GM13977 (cell line): ENCODE measurements around the gene MTUS2.

Experiments
- DNase-seq: peaks from one replicate; pipeline ENCODE4 v3.0.0; 2012; ENCODE audit warnings: low spot score
- in situ Hi-C: fragments of 300-500 bp; cut with MboI; formaldehyde crosslinking; loops from one replicate; pipeline ENCODE4 v1.12.0; 2022; ENCODE audit warnings: low sequenced_read_pairs, low pct_unique_long_range_greater_than_20kb, mixed read lengths, inconsistent platforms; ENCODE audit not compliant: unreplicated experiment
- TF ChIP-seq, protein P1 (sequence below): IDR thresholded peaks from 2 replicates; pipeline ENCODE4 v1.5.1; 2012; ENCODE audit warnings: mild to moderate bottlenecking, control low read depth; ENCODE audit not compliant: insufficient read depth; ENCODE audit errors: extremely low read depth, missing control alignments

Gene MTUS2

GRCh38 chr13:29496241-29496712 is 676.1 kb downstream of the MTUS2 start:
- TF ChIP-seq, protein P1, sequence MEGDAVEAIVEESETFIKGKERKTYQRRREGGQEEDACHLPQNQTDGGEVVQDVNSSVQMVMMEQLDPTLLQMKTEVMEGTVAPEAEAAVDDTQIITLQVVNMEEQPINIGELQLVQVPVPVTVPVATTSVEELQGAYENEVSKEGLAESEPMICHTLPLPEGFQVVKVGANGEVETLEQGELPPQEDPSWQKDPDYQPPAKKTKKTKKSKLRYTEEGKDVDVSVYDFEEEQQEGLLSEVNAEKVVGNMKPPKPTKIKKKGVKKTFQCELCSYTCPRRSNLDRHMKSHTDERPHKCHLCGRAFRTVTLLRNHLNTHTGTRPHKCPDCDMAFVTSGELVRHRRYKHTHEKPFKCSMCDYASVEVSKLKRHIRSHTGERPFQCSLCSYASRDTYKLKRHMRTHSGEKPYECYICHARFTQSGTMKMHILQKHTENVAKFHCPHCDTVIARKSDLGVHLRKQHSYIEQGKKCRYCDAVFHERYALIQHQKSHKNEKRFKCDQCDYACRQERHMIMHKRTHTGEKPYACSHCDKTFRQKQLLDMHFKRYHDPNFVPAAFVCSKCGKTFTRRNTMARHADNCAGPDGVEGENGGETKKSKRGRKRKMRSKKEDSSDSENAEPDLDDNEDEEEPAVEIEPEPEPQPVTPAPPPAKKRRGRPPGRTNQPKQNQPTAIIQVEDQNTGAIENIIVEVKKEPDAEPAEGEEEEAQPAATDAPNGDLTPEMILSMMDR = no peak
- in situ Hi-C loops = no loop called here
- no peak for DNase-seq

GRCh38 chr13:29497137-29497654 is 677.1 kb downstream of the MTUS2 start:
- in situ Hi-C loops = no loop called here
- DNase-seq = no peak
- TF ChIP-seq, protein P1 = no peak

DNA sequence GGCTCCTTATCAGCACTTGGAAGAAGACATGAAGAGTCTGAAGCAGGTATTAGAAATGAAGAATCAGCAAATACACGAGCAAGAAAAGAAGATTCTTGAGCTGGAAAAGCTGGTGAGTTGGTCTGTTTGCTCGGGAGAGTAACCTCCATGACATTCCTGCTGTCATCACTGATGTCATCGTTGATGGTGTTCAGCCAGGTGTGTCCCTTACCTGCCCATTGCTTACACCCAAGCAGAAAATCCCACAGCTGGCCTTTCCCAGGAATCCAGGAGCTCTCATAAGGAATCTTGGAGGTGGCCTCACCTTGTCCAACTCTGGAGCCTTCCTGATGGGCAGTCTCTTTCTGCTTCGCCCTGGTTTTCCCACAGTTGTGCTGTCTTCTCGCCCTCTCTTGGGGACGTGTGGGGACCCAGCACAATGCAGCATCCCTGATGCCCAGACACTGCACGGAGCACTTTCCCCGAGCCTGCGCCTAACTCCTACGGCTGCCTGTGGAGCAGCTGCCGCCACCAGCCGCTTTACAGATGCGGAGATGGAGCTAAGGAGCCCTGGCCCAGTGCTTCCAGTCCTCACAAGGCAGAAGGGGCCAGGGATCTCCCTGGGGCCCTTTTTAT is 678.4 kb downstream of the MTUS2 start:
- in situ Hi-C loops = no loop called here
- no peak for DNase-seq
- TF ChIP-seq, protein P1 = no peak

GRCh38 chr13:29499506-29500165 is 679.5 kb downstream of the MTUS2 start:
- in situ Hi-C loops = loop anchor here (10.0 to 25.0 kb wide), 2 partner anchors 205 to 613 kb away; no protein-coding TSS in a partner anchor

DNA sequence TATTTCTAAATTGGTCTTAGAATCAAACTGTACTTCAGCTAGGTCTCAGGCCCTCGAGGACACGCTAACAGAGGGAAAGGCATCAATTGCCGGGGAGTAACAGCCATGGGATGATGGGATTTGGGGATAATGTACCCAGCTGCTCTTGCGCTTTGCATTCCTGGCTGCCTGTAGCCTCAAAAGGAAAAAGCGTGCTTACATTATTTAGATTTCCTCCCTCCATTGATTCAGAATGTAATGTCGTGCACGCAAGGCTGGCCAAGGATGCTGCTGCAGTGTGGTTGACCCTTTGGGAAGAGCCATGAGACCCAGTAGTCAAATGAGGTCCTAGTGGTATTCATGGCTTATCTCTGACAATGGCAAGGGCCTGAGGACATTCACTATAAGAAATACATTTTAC is 680.2 kb downstream of the MTUS2 start:
- DNase-seq = no peak
- in situ Hi-C loops = loop anchor here (10.0 to 25.0 kb wide), 2 partner anchors 204 to 612 kb away; no protein-coding TSS in a partner anchor
- TF ChIP-seq, protein P1 = no peak

More at GRCh38 chr13:29499506-29500165, 679.5 kb downstream of the MTUS2 start:
- DNase-seq = no peak
- TF ChIP-seq, protein P1 = no peak

DNA sequence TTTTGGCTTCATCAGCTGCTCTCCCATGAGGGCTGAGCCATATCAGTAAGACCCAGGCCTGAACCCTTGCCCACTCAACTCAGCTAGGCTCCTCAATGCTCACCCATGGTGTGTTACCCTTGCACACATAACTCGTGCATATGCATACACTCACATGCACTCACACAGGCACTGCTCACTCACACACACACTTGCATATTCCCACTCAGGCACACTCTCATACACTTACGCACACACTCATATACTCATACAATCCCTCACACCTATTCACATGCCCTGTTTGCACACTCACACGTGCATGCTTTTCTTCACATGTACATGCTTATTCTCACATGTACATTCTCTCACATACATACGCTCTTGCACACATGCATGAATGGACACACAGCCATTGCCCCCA is 681.5 kb downstream of the MTUS2 start:
- no peak for DNase-seq
- TF ChIP-seq, protein P1 = no peak
- in situ Hi-C loops = loop anchor here (10.0 to 25.0 kb wide), 2 partner anchors 203 to 611 kb away; no protein-coding TSS in a partner anchor
